Kidney epithelial cell (primary cell): ENCODE results near the gene TMEM178A. TPM values are rescaled to one million over a fixed set of nuclear protein-coding genes. Genes with fewer than 3 reads are reported as not detected.

ENCODE experiments used
- DNase-seq: peaks from one replicate; pipeline ENCODE4 v3.0.0-alpha.2; 2010; ENCODE audit warnings: low read depth
- H3K27me3 ChIP-seq: 2 replicates; pipeline ENCODE4 v1.6.0; 2011; ENCODE audit warnings: low read length; ENCODE audit not compliant: control insufficient read depth, insufficient read depth
- H3K36me3 ChIP-seq: 2 replicates; pipeline ENCODE4 v1.5.1; 2011; ENCODE audit warnings: low read length; ENCODE audit not compliant: control insufficient read depth, insufficient read depth
- H3K4me3 ChIP-seq: 2 replicates; pipeline ENCODE4 v1.5.1; 2011; ENCODE audit warnings: low read depth, mild to moderate bottlenecking, control low read depth, low read length
- CTCF ChIP-seq: IDR thresholded peaks from 2 replicates; pipeline ENCODE4 v1.5.1; 2011; ENCODE audit warnings: mild to moderate bottlenecking, moderate library complexity, low read length, control low read depth, inconsistent platforms; ENCODE audit not compliant: insufficient read depth, poor library complexity, severe bottlenecking
- total RNA-seq: library from RNA; depleted of rRNA; stranded (reverse); fragments of >200 nt; gene quantifications from 2 replicates; pipeline ENCODE4 v1.2.3, GENCODE V29; 2015

Gene TMEM178A
- total RNA-seq, 1 donor from 2014 or later = 1.7 TPM

DNA sequence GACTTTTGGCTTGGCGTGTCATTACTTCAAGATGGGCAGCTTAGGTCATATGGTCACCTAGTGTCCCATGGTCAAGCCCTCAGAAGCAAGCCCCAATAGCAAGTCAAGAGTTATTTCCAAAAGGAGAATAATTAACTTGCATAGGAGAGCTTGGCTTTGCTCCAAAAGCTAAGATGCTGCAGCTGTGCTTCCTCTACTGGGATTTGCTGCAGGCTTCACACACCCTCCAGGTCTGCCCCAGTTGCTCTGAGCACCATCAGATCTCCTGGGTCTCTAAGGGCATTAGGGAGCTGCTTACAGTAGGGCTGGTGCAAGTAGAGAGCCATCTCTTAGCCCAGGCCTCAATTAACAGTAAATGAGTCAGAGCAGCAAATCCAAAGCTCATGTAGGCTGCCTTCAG, 66.8 kb downstream of the TMEM178A start:
- no peaks in the 10 kb centered on the region for H3K27me3 ChIP-seq
- TF ChIP-seq CTCF = no peak
- no peak for DNase-seq
- peaks cover 2% of the 10 kb centered on the region for H3K36me3 ChIP-seq
- no peak overlapping the region for H3K4me3 ChIP-seq

GRCh38 chr2:39733070-39733674, 67.5 kb downstream of the TMEM178A start:
- Histone ChIP-seq H3K27me3 (no peaks in the 10 kb centered on the region), H3K4me3 (no peak overlapping the region), H3K36me3 (peaks cover 2% of the 10 kb centered on the region)
- DNase-seq = no peak
- TF ChIP-seq CTCF = no peak

GRCh38 chr2:39734445-39734844, 68.7 kb downstream of the TMEM178A start:
- H3K36me3 ChIP-seq = peaks cover 2% of the 10 kb centered on the region
- H3K4me3 ChIP-seq = no peak overlapping the region
- DNase-seq = no peak
- H3K27me3 ChIP-seq = no peaks in the 10 kb centered on the region
- no peak for TF ChIP-seq CTCF

DNA sequence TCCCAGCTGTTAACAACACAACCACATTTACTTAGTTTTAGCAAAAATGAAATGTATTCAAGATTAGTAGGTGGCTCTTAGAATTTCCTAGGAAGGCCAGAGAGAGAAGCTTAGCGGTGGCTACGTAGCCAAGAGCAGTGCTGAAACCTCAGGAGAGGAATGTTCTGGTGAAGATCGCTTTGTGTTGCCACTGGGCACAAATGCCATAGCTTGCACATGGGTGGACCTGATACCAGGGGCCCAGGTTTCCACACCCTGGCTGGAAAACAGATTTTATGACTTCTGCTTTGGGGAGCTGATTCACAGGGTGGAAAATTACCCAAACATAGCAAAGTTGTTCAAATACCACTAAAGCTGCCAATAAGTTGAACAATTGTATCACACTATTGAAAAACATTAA, 69.9 kb downstream of the TMEM178A start:
- no peak for DNase-seq
- H3K4me3 ChIP-seq = no peak overlapping the region
- peaks cover 2% of the 10 kb centered on the region for H3K36me3 ChIP-seq
- TF ChIP-seq CTCF = no peak
- H3K27me3 ChIP-seq = no peaks in the 10 kb centered on the region

GRCh38 chr2:39736640-39737039, 70.9 kb downstream of the TMEM178A start:
- no peak overlapping the region for H3K4me3 ChIP-seq

More at GRCh38 chr2:39736640-39737039, 70.9 kb downstream of the TMEM178A start:
- H3K27me3 ChIP-seq = no peaks in the 10 kb centered on the region
- DNase-seq = no peak
- peaks cover 2% of the 10 kb centered on the region for H3K36me3 ChIP-seq
- TF ChIP-seq CTCF = no peak
